Mucosa of rectum (tissue), 2 donors: ENCODE measurements around the gene CYTH4.
"Not testable (repeated sequence)": the region's sequence is repeated elsewhere in the genome, so short reads cannot be mapped to it uniquely, and the experiment has no call there.

Experiments
- H3K27ac ChIP-seq, 2 donors: one replicate each; pipeline ENCODE4 v1.7.0; 2013; ENCODE audit warnings: inconsistent platforms in 2 of 2, low read depth in 2 of 2, low read length in 2 of 2
- H3K27me3 ChIP-seq, 2 donors: one replicate each; pipeline ENCODE4 v1.7.0; 2013; ENCODE audit warnings: low read length in 2 of 2; ENCODE audit not compliant: control insufficient read depth in 2 of 2, insufficient read depth in 2 of 2
- H3K36me3 ChIP-seq, 2 donors: one replicate each; pipeline ENCODE4 v1.7.0; 2013; ENCODE audit warnings: low read length in 2 of 2; ENCODE audit not compliant: control insufficient read depth in 2 of 2, insufficient read depth in 2 of 2
- H3K4me1 ChIP-seq, 2 donors: one replicate each; pipeline ENCODE4 v1.7.0; 2013; ENCODE audit warnings: low read length in 2 of 2, mild to moderate bottlenecking in 1 of 2; ENCODE audit not compliant: control insufficient read depth in 2 of 2, insufficient read depth in 2 of 2
- H3K4me3 ChIP-seq, 2 donors: one replicate each; pipeline ENCODE4 v1.7.0; 2013; ENCODE audit warnings: low read length in 2 of 2
- H3K9ac ChIP-seq, 2 donors: one replicate each; pipeline ENCODE4 v1.7.0; 2013; ENCODE audit warnings: low read length in 2 of 2, low read depth in 1 of 2, mild to moderate bottlenecking in 1 of 2
- H3K9me3 ChIP-seq, 2 donors: one replicate each; pipeline ENCODE4 v1.7.0; 2013; ENCODE audit warnings: low read length in 2 of 2; ENCODE audit not compliant: control insufficient read depth in 2 of 2
- donor health status: healthy.
- donor health status: Normal muscosa, but diverticular disease.

CYTH4 gene

GRCh38 chr22:37251836-37252235, 30.5 kb upstream of the CYTH4 start:
- not testable (repeated sequence) for H3K4me1 ChIP-seq, H3K4me3 ChIP-seq, H3K27me3 ChIP-seq, H3K36me3 ChIP-seq, H3K9ac ChIP-seq, H3K27ac ChIP-seq, H3K9me3 ChIP-seq

- Histone ChIP-seq H3K9me3 (no peaks in the 10 kb centered on the region), H3K9ac (no peak overlapping the region), H3K4me1 (no peaks in the 10 kb centered on the region), H3K36me3 (no peaks in the 10 kb centered on the region), H3K27me3 (peaks cover 0 to 3% of the 10 kb centered on the region in 2 donors), H3K4me3 (no peak overlapping the region), H3K27ac (no peak overlapping the region)
Measured at GRCh38 chr22:37253126-37253660, 29.1 kb upstream of the CYTH4 start.

- H3K4me3 ChIP-seq = no peak overlapping the region
- H3K4me1 ChIP-seq = peaks cover 0 to 3% of the 10 kb centered on the region in 2 donors
- H3K9ac ChIP-seq = no peak overlapping the region
- peaks cover 0 to 9% of the 10 kb centered on the region in 2 donors for H3K27me3 ChIP-seq
- no peak overlapping the region for H3K27ac ChIP-seq
- H3K9me3 ChIP-seq = no peaks in the 10 kb centered on the region
- no peaks in the 10 kb centered on the region for H3K36me3 ChIP-seq
Measured at GRCh38 chr22:37254209-37254866, 28.0 kb upstream of the CYTH4 start.

- H3K27ac ChIP-seq = no peak overlapping the region
- H3K9me3 ChIP-seq = no peaks in the 10 kb centered on the region
- H3K4me1 ChIP-seq = peaks cover 0 to 7% of the 10 kb centered on the region in 2 donors
- no peak overlapping the region for H3K9ac ChIP-seq
- H3K4me3 ChIP-seq = no peak overlapping the region
- H3K27me3 ChIP-seq = peaks cover 0 to 13% of the 10 kb centered on the region in 2 donors
- no peaks in the 10 kb centered on the region for H3K36me3 ChIP-seq
Measured at GRCh38 chr22:37254867-37255233, 27.5 kb upstream of the CYTH4 start.

- Histone ChIP-seq H3K9ac (no peak overlapping the region), H3K4me3 (no peak overlapping the region), H3K27me3 (peaks cover 0 to 16% of the 10 kb centered on the region in 2 donors), H3K4me1 (peaks cover 0 to 7% of the 10 kb centered on the region in 2 donors), H3K9me3 (no peaks in the 10 kb centered on the region), H3K27ac (no peak overlapping the region), H3K36me3 (no peaks in the 10 kb centered on the region)
Measured at GRCh38 chr22:37255558-37256006, 26.7 kb upstream of the CYTH4 start.

- Histone ChIP-seq H3K9me3 (no peaks in the 10 kb centered on the region), H3K27me3 (peaks cover 0 to 16% of the 10 kb centered on the region in 2 donors), H3K27ac (no peak overlapping the region), H3K9ac (no peak overlapping the region), H3K4me3 (no peak overlapping the region), H3K4me1 (peaks cover 0 to 9% of the 10 kb centered on the region in 2 donors), H3K36me3 (no peaks in the 10 kb centered on the region)
Measured at GRCh38 chr22:37256075-37256726, 26.1 kb upstream of the CYTH4 start.

- no peak overlapping the region for H3K9ac ChIP-seq
- H3K27me3 ChIP-seq = peaks cover 0 to 16% of the 10 kb centered on the region in 2 donors
- no peak overlapping the region for H3K4me3 ChIP-seq
- H3K4me1 ChIP-seq = peaks cover 0 to 9% of the 10 kb centered on the region in 2 donors
- no peaks in the 10 kb centered on the region for H3K9me3 ChIP-seq
- H3K27ac ChIP-seq = no peak overlapping the region
- no peaks in the 10 kb centered on the region for H3K36me3 ChIP-seq
Measured at GRCh38 chr22:37258005-37258752, 24.1 kb upstream of the CYTH4 start.

GRCh38 chr22:37258753-37259401, 23.4 kb upstream of the CYTH4 start:
- Histone ChIP-seq H3K4me3 (no peak overlapping the region), H3K9me3 (peaks cover under 1% of the 10 kb centered on the region in 2 donors), H3K27ac (no peak overlapping the region), H3K36me3 (no peaks in the 10 kb centered on the region), H3K9ac (no peak overlapping the region), H3K4me1 (peaks cover 0 to 9% of the 10 kb centered on the region in 2 donors), H3K27me3 (peaks cover 0 to 16% of the 10 kb centered on the region in 2 donors)

GRCh38 chr22:37259540-37260029, 22.7 kb upstream of the CYTH4 start:
- no peaks in the 10 kb centered on the region for H3K36me3 ChIP-seq
- H3K9ac ChIP-seq = no peak overlapping the region
- H3K4me3 ChIP-seq = no peak overlapping the region
- H3K27ac ChIP-seq = no peak overlapping the region
- H3K9me3 ChIP-seq = peaks cover 4 to 8% of the 10 kb centered on the region in 2 donors
- H3K4me1 ChIP-seq = peaks cover 0 to 9% of the 10 kb centered on the region in 2 donors
- H3K27me3 ChIP-seq = peaks cover 0 to 16% of the 10 kb centered on the region in 2 donors
